NCI-H526 treated with DMSO at 0.1 percent for 48 hours (cell line): ENCODE data around the gene NKX6-2.
"Not testable (repeated sequence)": the region's sequence is repeated elsewhere in the genome, so short reads cannot be mapped to it uniquely, and the experiment has no call there.

Source experiments
- DNase-seq: peaks from one replicate; lab custom pipeline; 2025; lab: John Stamatoyannopoulos, UW

NKX6-2 gene

GRCh38 chr10:132780356-132780755 lies 5.6 kb downstream of the NKX6-2 start:
- no peak for DNase-seq

DNA sequence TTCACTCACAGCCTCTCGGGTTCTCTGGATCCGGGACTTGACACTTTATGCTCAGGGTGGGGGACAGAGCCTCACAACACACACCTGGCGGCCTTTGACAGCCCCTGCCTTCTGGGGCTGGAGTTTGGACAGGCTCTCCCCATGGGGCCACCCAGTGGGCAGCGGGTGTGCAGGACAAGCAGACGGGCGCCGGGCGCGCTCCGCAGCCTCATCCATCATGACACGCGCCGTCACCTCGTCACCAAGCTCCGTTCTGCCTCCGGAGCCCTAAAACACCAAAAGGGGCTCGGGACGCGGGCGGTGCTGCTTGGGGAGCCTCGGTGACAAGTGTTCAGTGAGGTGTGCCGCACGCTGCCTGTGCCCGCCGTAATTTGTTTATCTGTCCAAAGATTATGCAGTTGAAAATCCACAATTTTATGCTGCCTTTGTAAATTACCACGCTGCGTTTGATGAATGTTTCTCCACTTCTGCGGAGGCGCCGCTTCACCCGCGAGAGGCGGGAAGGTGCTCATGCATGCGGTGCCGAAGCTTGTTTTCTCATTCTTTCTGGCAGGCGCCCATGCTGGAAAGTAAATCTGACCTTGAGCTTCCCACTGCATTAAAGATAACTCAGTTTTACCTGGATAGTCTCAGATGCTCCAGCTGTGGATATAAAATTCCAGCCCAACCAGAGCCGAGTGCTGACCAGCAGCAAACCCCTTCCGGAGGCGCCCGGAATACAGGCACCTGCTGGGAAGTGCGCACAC lies 6.2 kb downstream of the NKX6-2 start:
- no peak for DNase-seq

- DNase-seq = no peak
These were observed 8.5 kb downstream of the NKX6-2 start for GRCh38 chr10:132777441-132777840.

DNA sequence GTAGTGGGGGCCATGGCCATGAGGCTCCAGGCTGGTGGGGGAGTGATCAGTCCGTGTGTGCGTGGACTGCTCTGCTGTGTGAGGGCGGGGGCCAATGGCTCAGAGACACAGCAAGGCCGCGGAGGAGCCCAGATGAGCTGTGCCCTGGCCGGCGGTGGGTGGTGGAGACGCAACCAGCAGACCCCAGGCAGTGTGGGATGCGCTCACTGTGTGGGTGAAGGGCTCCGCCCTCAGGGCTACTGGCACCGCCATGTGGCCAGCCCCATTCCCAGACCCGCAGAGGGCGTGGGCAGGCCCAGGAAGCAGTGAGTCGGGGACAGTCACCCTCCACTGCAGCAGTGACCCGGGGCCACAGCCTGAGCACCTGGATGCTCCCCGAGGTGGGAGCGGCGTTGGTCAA lies 9.1 kb downstream of the NKX6-2 start:
- no peak for DNase-seq

GRCh38 chr10:132776186-132776585 lies 9.8 kb downstream of the NKX6-2 start:
- no peak for DNase-seq

DNA sequence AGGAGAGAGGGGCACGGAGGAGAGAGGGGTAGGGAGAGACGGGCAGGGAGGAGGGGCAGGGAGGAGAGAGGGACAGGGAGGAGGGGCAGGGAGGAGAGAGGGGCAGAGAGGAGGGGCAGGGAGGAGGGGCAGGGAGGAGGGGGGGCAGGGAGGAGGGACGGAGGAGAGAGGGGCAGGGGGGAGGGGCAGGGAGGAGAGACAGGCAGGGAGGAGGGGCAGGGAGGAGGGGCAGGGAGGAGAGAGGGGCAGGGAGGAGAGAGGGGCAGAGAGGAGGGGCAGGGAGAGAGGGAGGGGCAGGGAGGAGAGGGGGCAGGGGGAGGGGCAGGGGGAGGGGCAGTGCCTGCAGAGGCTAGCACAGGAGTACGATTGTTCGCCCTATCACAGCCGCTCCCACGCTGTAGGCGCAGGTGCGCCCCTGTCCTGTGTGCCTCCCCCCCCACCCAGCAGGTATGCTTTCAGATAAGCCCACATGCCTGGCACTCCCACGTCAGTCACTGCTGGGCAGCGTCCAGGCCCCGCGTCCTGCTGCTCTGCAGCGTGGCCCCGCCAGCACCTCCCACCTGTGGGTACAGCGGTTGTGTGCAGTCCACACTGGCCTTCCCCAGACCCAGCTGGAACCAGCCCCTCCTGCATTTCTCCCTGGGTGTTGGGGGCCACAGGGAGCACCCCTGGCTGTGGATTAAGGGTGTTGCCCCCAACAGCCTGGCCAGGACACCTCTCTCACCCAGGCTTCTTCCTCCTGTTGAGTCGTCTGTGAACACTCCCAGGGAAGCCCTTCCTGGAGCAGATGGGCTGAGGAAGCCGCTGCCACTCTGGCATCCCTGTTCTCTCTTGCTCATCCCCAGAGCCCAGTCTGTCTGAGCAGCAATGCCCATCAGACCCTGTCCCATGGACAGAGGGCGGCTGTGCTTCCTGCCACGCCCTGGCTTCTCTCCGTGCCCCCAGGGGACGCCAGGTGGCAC lies 10.8 kb downstream of the NKX6-2 start:
- DNase-seq = no peak

DNA sequence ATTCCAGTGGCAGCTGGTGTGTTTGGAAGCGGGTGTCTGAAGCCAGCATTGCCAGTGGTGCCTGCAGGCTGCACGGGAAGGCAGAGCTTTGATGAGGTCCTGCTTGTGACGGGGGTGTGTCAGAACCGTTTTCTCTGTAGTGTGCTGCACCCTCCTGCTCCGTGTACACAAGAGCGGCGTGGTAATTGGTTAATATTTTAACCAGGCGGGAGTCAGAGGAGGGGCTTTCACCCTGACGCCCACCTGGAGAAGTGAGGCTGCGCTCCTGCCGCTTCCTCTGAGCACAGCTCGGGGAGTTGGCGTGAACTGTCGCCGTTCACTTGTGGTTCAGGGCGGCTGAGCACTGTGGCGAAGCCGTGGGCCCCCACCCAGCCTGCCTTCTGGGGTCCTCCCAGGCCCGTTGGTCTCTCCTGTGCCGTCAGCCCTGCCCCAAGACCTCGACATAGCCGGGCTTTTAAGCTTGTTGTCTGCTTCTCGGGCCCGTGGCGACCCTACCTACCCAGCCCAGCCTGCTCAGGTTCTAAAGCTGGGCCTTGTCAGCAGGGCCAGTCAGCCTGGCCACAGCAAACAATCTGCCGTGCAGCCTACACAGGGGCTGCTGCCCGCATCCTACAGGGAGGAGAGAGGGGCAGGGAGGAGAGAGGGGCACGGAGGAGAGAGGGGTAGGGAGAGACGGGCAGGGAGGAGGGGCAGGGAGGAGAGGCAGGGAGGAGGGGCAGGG lies 11.6 kb downstream of the NKX6-2 start:
- no peak for DNase-seq

- DNase-seq = not testable (repeated sequence)
These were observed 13.1 kb downstream of the NKX6-2 start for GRCh38 chr10:132772816-132773215.

DNA sequence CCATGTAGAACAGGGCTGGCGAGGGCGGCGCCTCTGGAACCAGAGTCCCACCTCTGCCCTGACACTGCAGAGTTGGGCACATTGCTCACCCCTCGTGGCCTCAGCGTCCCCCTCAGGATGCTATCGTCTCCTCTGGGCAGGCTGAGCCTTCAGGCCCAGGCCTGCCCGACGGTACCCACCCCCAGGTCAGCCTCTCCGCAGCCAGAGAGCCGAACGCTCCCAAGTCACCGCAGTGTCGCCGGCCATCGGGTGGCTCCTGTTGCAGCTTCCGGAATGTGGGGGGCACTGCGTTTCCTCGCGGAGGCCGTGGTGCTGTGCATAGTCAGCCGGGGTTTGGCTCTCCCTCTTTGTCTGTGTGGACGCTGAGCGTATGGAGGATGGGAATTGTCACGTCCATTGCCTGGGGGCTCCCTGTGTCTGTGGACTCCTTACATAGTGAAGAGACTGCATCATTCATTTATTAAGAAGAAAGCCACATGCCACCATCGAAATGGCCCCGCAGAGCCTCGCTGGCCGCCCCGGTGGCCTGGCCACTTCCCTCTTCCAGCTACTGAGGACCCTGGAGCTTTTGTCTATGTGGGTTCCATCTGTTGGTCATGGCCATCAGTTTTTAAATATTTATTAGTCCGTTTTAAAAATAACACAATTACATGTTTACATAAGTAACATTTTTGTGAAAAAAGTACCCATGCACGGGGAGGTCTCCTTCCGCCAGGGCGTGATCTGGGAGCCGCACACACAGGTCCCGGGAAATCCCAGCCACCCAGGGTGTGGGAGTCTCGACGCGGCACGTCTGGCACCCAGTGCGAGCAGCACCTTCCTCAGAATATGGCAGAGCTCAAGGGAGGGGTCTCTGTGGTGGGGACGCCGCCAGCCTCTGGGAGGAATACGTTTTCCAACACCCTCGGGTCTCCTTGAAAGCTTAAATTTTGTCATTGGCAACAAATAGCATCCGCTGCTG lies 15.6 kb downstream of the NKX6-2 start:
- DNase-seq = no peak

- no peak for DNase-seq
These were observed 17.4 kb downstream of the NKX6-2 start for GRCh38 chr10:132768346-132769248.

DNA sequence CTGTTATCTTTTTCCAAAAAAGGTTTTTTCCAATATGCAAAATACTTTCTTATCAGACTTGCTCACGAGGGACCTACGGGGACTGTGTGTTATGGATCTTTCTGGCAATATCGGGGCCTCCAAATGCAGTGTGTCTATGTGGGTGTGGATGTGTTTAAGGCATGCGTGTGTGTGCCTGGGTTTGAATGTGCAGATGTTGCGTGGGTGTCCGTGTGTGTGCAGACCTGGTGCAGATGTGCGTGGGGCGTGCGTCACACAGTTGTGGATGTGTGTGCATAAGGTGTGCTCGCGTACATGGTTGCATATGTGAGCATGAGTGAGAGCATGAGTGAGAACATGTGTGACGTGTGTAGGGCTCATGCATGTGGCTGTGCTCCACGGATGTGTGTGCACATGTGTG lies 19.7 kb downstream of the NKX6-2 start:
- no peak for DNase-seq

DNA sequence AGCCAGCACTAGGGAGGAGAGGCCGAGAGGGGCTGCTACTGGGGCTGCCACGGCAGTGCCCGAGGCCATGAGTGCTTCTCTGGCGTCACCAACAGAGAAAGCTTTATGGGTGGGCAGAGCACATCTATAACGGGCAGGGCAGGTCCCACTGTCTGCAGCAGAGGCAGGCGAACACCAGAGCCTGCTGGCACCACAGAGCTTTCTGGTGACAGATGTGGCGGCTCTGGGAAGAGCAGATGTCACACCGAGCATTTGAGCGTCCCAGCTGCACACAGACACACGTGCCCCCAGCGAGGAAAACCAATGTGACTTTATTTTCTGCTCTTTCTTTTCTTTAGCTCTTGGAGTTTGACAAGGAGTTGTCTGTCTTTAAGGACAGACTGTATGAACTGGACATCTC lies 20.5 kb downstream of the NKX6-2 start:
- no peak for DNase-seq

- no peak for DNase-seq
These were observed 21.8 kb downstream of the NKX6-2 start for GRCh38 chr10:132764108-132764507.

- DNase-seq = no peak
These were observed 22.4 kb downstream of the NKX6-2 start for GRCh38 chr10:132763545-132763944.

DNA sequence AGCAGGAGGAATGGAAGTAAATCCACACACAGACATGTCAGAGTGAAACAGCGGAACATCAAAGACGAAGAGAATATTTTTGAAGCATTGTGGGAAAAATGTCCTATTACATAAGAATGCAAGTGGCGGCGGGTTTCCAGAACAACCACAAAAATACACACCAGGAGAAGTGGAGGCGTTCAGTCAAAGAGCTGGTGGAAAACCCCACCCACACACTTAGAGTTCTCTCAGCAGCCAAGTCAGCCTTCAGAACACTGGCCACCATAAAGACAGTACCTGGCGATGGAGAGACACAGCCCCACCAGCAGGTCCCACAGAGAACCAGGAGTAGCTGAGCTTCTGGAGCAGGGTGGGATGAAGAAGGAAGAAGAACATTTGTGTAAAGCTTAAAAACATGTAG lies 23.7 kb downstream of the NKX6-2 start:
- no peak for DNase-seq

DNA sequence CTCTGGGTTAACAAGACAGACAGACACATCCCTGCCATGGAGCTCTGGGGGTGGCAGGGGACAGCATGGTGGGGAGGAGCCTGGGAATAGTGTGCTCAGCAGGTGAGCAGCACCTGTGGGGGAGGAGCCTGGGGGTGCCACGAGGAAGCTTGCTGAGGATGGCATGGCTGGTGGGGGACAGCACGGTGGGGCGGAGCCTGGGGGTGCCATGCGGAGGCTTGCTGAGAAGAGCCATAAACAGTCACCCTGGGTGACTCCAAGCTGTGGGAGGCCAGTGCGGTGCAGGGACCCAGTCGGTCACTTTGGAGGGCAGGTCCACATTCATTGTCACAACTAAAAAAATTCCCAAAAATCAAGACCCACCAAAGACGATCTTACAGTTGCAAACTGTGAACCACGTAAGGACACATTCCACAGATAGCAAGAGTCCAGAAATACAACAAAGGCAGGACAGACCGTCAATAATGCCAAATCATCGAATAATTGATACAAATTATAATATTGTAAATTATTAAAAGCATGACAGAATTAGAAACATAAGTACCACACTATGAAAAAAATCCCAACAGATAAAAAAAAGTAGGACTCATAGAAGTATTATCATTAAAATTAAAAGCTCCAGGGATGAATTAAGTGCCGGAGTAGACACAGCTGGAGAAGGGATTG lies 24.4 kb downstream of the NKX6-2 start:
- no peak for DNase-seq

- DNase-seq = no peak
These were observed 27.1 kb downstream of the NKX6-2 start for GRCh38 chr10:132758865-132759264.

DNA sequence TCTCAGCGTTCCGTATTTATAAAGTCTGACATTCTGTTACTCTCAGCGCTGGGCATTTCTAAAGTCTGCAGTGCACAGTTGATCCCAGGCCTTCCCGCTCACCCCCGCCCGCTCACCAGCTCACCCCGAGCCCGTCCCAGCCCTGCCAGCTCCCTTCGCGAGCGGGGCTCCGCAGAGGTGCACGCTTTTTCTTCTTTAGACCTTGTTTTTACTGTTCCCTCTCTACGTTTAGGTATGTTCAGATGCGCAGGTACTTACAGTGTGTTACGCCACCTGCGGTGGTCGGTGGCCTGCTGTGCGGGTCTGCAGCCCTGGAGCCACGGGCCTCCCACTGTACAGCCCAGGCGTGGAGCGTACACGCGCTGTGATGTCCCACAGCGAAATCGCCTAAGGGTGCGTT lies 28.8 kb downstream of the NKX6-2 start:
- DNase-seq = no peak

DNA sequence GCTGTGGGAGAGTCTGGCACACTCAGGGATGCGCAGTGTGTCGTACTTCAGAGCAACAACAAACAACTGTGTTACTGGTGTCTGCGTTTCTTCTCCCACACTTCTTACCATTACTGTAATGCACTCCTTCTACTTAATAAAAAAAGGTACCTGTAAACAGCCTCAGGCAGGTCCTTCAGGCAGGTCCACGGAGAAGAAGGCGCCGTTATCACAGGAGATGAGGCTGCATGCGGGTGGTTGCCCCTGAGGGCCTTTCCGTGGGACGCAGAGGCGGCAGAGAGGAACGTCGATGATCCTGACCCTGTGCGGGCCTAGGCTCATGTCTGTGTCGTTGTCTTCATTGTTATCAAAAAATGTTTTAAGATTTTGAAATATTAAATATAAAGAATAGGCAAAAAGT lies 29.4 kb downstream of the NKX6-2 start:
- no peak for DNase-seq
